Uterus (tissue), 4 donors: ENCODE results near the gene HOXD8. TPM values are rescaled to one million over a fixed set of nuclear protein-coding genes. Genes with fewer than 3 reads are reported as not detected.
A peak's percentile ranks its signal among the peaks of the same experiment; 100 is the strongest.

ENCODE experiments used
- DNase-seq, 2 donors: peaks; one replicate each; pipeline ENCODE4 v3.0.0-alpha.2; 2019 to 2020
- H3K27ac ChIP-seq, 2 donors: fragments of 200-600 bp; sonication (generic); 1 replicate in 1 of 2; 2 replicates in 1 of 2; pipeline ENCODE4 v1.5.1; 2016 to 2018
- H3K27me3 ChIP-seq, 2 donors: fragments of 200-600 bp; sonication (generic); one replicate each; pipeline ENCODE4 v1.5.1; 2018 to 2019; ENCODE audit warnings: control low read depth in 1 of 2
- H3K36me3 ChIP-seq, 2 donors: fragments of 200-600 bp; sonication (generic); one replicate each; pipeline ENCODE4 v1.5.1; 2019; ENCODE audit warnings: control low read depth in 1 of 2
- H3K4me1 ChIP-seq, 2 donors: fragments of 200-600 bp; sonication (generic); one replicate each; pipeline ENCODE4 v1.5.1; 2018 to 2019; ENCODE audit warnings: control low read depth in 1 of 2
- H3K4me3 ChIP-seq, 2 donors: fragments of 200-600 bp; sonication (generic); 1 replicate in 1 of 2; 2 replicates in 1 of 2; pipeline ENCODE4 v1.5.1; 2018 to 2019; ENCODE audit warnings: mild to moderate bottlenecking in 1 of 2
- H3K9me3 ChIP-seq, 2 donors: fragments of 200-600 bp; sonication (generic); one replicate each; pipeline ENCODE4 v1.5.1; 2019; ENCODE audit warnings: control low read depth in 1 of 2
- CTCF ChIP-seq, 4 experiments: fragments of 200-600 bp in 2 of 4; fragments of 450-650 bp in 2 of 4; sonication (generic) in 2 of 4; IDR thresholded peaks; one replicate each; pipeline ENCODE4 v1.5.1; 2016 to 2019; ENCODE audit warnings: antibody characterized with exemption in 4 of 4, mild to moderate bottlenecking in 2 of 4, moderate library complexity in 1 of 4
- POLR2A ChIP-seq, 2 donors: fragments of 450-650 bp; IDR thresholded peaks; one replicate each; pipeline ENCODE4 v1.6.1; 2016; ENCODE audit warnings: antibody characterized with exemption in 2 of 2, mild to moderate bottlenecking in 1 of 2, moderate library complexity in 1 of 2
- intact Hi-C: fragments of 100-400 bp; cut with DNase I; formaldehyde crosslinking; loops from one replicate; pipeline ENCODE4 v1.15.1; 2023; ENCODE audit warnings: low total_unique reads
- total RNA-seq, 4 donors: library from RNA; depleted of rRNA in 3 of 4; stranded (reverse); fragments of >200 nt in 3 of 4; gene quantifications; one replicate each; pipeline versions ENCODE4 v1.1.0 to v1.2.4, GENCODE V29; 2014 to 2023
- donor health status: DM: yes; HTN: yes; CAD: no.

The HOXD8 gene
- total RNA-seq, 4 donors from 2014 or later = 25.8 to 75.6 (median 48.0) TPM

GRCh38 chr2:176110415-176111308 lies 18.8 kb upstream of the HOXD8 start:
- no peak for DNase-seq
- Histone ChIP-seq H3K36me3 (no peaks in the 10 kb centered on the region), H3K9me3 (no peaks in the 10 kb centered on the region), H3K4me3 (peak overlapping the region; percentile 44 to 51), H3K4me1 (peaks cover 0 to 8% of the 10 kb centered on the region in 2 donors), H3K27ac (peak overlapping the region; percentile 98 to 99), H3K27me3 (peaks cover 0 to 3% of the 10 kb centered on the region in 2 donors)
- intact Hi-C loops = no loop called here
- TF ChIP-seq POLR2A (IDR thresholded peaks at IDR 0.05) (no peak), CTCF (IDR thresholded peaks at IDR 0.05) (no peak)

- DNase-seq = peak; percentile 76 to 86
- Histone ChIP-seq H3K27me3 (peaks cover 0 to 3% of the 10 kb centered on the region in 2 donors), H3K36me3 (no peaks in the 10 kb centered on the region), H3K27ac (peak overlapping the region; percentile 98 to 99), H3K4me3 (peak overlapping the region; percentile 36 to 51), H3K9me3 (no peaks in the 10 kb centered on the region), H3K4me1 (peaks cover 0 to 8% of the 10 kb centered on the region in 2 donors)
- intact Hi-C loops = no loop called here
- TF ChIP-seq CTCF (IDR thresholded peaks at IDR 0.05) (peak; percentile 61 to 86 (median 70)), POLR2A (IDR thresholded peaks at IDR 0.05) (peak in 1 of 2 donors; percentile 21)
Observed at GRCh38 chr2:176111309-176111663, 18.2 kb upstream of the HOXD8 start.

GRCh38 chr2:176111846-176112374 lies 17.6 kb upstream of the HOXD8 start:
- Histone ChIP-seq H3K9me3 (no peaks in the 10 kb centered on the region), H3K4me1 (peaks cover 0 to 2% of the 10 kb centered on the region in 2 donors), H3K27me3 (peaks cover 0 to 3% of the 10 kb centered on the region in 2 donors), H3K27ac (peak overlapping the region; percentile 98 to 99), H3K4me3 (peak overlapping the region; percentile 36 to 51), H3K36me3 (no peaks in the 10 kb centered on the region)
- no peak for TF ChIP-seq POLR2A (IDR thresholded peaks at IDR 0.05)
- TF ChIP-seq CTCF (IDR thresholded peaks at IDR 0.05) = no peak
- DNase-seq = no peak
- intact Hi-C loops = no loop called here

GRCh38 chr2:176112375-176113302 lies 16.9 kb upstream of the HOXD8 start:
- H3K27me3 ChIP-seq = peaks cover 0 to 3% of the 10 kb centered on the region in 2 donors
- H3K36me3 ChIP-seq = no peaks in the 10 kb centered on the region
- DNase-seq = no peak
- intact Hi-C loops = no loop called here
- H3K9me3 ChIP-seq = no peaks in the 10 kb centered on the region
- H3K27ac ChIP-seq = peak overlapping the region; percentile 98 to 99
- peak overlapping the region; percentile 36 to 51 for H3K4me3 ChIP-seq
- no peaks in the 10 kb centered on the region for H3K4me1 ChIP-seq
- TF ChIP-seq POLR2A (IDR thresholded peaks at IDR 0.05) (no peak), CTCF (IDR thresholded peaks at IDR 0.05) (no peak)
